ENCODE results near the gene TOR3A. TPM values are rescaled to one million over a fixed set of nuclear protein-coding genes. Genes with fewer than 3 reads are reported as not detected.

TOR3A gene
- polyA plus RNA-seq, 1 experiment: 16.8 TPM

DNA sequence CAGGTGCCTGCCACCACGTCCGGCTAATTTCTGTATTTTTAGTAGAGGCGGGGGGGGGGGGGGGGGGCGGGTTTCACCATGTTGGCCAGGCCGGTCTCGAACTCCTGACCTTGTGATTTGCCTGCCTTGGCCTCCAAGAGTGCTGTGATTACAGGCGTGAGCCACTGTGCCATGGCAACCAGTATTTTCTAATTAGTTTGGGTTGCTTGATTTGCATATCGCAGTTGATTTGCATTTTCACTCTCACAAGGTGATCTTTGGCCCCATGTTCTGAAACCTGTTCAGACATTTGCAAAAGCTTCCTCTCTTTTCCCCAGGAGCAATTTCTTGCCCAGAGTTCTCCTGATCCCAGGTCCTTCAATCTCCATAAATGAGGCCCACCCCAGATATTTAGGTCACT lies 1.7 kb downstream of the TOR3A start:
- Histone ChIP-seq H3K4me3 (ENCODE audit: low read depth, low read length) (no peak overlapping the region), H3K27me3 (ENCODE audit: control insufficient read depth, insufficient read depth, low read length) (no peaks in the 10 kb centered on the region), H3K9me3 (ENCODE audit: control insufficient read depth, insufficient read depth, low read length) (no peaks in the 10 kb centered on the region), H3K27ac (ENCODE audit: low read depth, low read length) (no peak overlapping the region)
- ChIA-PET CTCF (no interaction called here), POLR2A (interaction anchor here (0.6 to 1.9 kb wide), 2 partner anchors 8 to 550 kb away, joined by 3 to 9 read pairs; no protein-coding TSS in a partner anchor)
- TF ChIP-seq CTCF (IDR thresholded peaks at IDR 0.05; ENCODE audit: low read depth, low read length): no peak
- no peak for DNase-seq (ENCODE audit: low read depth, low spot score)

DNA sequence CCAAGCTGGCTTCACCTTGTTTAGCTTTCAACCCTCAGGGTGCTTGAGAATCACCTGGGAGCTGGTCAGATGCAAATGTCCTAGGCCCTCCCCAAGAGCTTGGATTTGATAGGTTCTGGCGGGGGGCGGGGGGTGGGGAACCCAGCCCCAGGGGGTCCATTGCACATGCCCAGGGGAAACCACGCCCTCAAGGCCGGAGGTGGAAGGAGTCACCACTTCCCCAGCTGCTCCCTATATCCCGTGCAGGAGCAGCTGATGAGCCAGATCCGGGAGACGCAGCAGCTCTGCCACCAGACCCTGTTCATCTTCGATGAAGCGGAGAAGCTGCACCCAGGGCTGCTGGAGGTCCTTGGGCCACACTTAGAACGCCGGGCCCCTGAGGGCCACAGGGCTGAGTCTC lies 5.8 kb downstream of the TOR3A start:
- ChIA-PET POLR2A (no interaction called here), CTCF (interaction anchor here (0.7 to 1.2 kb wide), 2 partner anchors 8 to 787 kb away, joined by 3 to 4 read pairs; no protein-coding TSS in a partner anchor)
- H3K27me3 ChIP-seq (ENCODE audit: control insufficient read depth, insufficient read depth, low read length): no peaks in the 10 kb centered on the region
- H3K4me3 ChIP-seq (ENCODE audit: low read depth, low read length): no peak overlapping the region
- peak overlapping the region; percentile 39 for H3K27ac ChIP-seq (ENCODE audit: low read depth, low read length)
- TF ChIP-seq CTCF (IDR thresholded peaks at IDR 0.05; ENCODE audit: low read depth, low read length): no peak
- H3K9me3 ChIP-seq (ENCODE audit: control insufficient read depth, insufficient read depth, low read length): no peaks in the 10 kb centered on the region
- no peak for DNase-seq (ENCODE audit: low read depth, low spot score)

DNA sequence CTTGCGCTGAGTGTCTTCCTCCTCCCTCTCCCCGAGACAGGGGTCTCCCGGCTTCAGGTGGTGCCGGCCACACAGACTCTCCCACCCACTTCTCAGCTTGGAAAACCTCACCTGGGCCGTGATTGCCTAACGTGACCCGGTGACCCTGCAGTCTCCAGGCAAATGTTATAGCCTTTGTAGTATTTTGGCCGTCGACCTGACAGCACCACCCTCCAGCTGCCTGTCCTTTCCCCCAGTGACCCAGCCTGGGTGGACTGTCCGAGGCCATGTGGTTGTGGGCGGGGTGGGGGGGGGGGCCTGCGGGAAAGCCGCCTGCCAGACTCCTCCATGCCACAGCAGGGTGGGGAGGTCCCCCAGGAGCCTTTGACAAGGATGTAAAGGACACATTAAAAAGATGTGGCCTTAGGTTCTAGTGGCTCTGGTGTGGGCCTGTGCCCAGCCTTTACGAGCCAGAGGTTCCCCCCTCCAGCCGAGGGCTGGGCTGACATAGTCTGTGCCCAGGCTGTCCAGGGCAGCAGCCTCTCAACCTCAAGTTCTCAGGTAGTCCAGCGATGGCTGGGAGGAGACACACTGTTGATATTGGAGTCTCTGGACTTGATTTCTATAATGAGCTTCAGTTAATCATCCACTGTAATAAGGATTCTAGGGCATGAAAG lies 8.1 kb downstream of the TOR3A start:
- DNase-seq (ENCODE audit: low read depth, low spot score): no peak
- Histone ChIP-seq H3K9me3 (ENCODE audit: control insufficient read depth, insufficient read depth, low read length) (no peaks in the 10 kb centered on the region), H3K4me3 (ENCODE audit: low read depth, low read length) (no peak overlapping the region), H3K27me3 (ENCODE audit: control insufficient read depth, insufficient read depth, low read length) (no peaks in the 10 kb centered on the region), H3K27ac (ENCODE audit: low read depth, low read length) (no peak overlapping the region)
- POLR2A ChIA-PET: interaction anchor here (0.6 kb wide), 1 partner anchor 11 kb away, joined by 3 read pairs; no protein-coding TSS in a partner anchor
- CTCF ChIA-PET: interaction anchor here (0.6 to 1.1 kb wide), 3 partner anchors 11 to 27 kb away, joined by 3 to 6 read pairs (median 3); no protein-coding TSS in a partner anchor
- TF ChIP-seq CTCF (IDR thresholded peaks at IDR 0.05; ENCODE audit: low read depth, low read length): no peak

DNA sequence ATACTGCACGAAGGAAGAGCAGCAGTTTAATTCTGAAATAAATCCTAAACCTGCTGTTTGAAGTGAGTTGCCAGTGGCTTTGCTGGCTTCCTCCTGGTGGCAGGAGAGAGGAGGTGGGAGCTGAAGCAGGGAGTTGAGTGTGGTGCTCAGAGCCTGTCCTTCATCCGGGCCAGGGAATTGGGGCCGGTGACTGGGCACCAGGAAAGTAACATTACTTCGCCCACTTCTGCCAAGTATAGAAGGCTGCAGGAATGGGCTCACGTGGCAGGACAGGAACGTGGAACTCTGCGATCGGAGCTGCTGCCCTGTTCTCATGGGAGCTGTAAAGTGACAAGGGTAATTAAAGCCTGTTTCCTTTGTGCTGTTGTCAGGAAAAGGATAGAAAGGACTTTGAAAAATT lies 8.7 kb downstream of the TOR3A start:
- CTCF ChIA-PET: interaction anchor here (0.6 to 1.1 kb wide), 2 partner anchors 12 to 26 kb away, joined by 3 to 6 read pairs; no protein-coding TSS in a partner anchor
- H3K27me3 ChIP-seq (ENCODE audit: control insufficient read depth, insufficient read depth, low read length): no peaks in the 10 kb centered on the region
- TF ChIP-seq CTCF (IDR thresholded peaks at IDR 0.05; ENCODE audit: low read depth, low read length): peak; percentile 16; the same call in 1 of the 2 replicates
- peak overlapping the region; percentile 89 for H3K27ac ChIP-seq (ENCODE audit: low read depth, low read length)
- no peak for DNase-seq (ENCODE audit: low read depth, low spot score)
- no peaks in the 10 kb centered on the region for H3K9me3 ChIP-seq (ENCODE audit: control insufficient read depth, insufficient read depth, low read length)
- POLR2A ChIA-PET: no interaction called here
- no peak overlapping the region for H3K4me3 ChIP-seq (ENCODE audit: low read depth, low read length)

GRCh38 chr1:179090923-179091322 lies 9.1 kb downstream of the TOR3A start:
- Histone ChIP-seq H3K27me3 (ENCODE audit: control insufficient read depth, insufficient read depth, low read length) (no peaks in the 10 kb centered on the region), H3K4me3 (ENCODE audit: low read depth, low read length) (no peak overlapping the region), H3K27ac (ENCODE audit: low read depth, low read length) (peak overlapping the region; percentile 89), H3K9me3 (ENCODE audit: control insufficient read depth, insufficient read depth, low read length) (no peaks in the 10 kb centered on the region)
- ChIA-PET POLR2A (no interaction called here), CTCF (interaction anchor here (0.6 to 2.2 kb wide), 4 partner anchors 12 to 279 kb away, joined by 3 to 6 read pairs (median 4); no protein-coding TSS in a partner anchor)
- TF ChIP-seq CTCF (IDR thresholded peaks at IDR 0.05; ENCODE audit: low read depth, low read length): no peak
- DNase-seq (ENCODE audit: low read depth, low spot score): no peak
